HG03039 (cell line): ENCODE measurements around the gene BLMH.

Experiments
- ATAC-seq: cut with Tn5 transposase; IDR thresholded peaks from one replicate; pipeline ENCODE4 v1.9.1; 2021; ENCODE audit warnings: mild to moderate bottlenecking, moderate library complexity; ENCODE audit not compliant: unreplicated experiment

Gene BLMH

DNA sequence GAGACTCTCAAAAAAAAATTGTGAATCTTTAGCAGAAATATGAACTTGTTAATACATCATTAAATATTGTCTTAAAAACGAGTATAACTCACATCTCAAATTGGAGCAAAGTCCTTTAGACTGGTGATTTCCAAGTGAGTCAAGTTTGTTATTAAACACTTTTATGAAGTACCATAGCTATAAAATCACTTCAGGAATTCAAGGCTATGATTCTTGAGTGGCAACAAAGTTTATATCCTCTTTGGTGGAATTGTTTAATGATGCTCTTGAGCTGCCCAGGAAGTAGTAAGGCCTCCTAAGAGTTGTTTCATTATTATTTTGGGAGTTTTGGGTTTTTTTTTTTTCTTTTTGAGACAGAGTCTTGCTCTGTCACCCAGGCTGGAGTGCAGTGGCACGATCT is 16.7 kb upstream of the BLMH start:
- ATAC-seq = no peak

DNA sequence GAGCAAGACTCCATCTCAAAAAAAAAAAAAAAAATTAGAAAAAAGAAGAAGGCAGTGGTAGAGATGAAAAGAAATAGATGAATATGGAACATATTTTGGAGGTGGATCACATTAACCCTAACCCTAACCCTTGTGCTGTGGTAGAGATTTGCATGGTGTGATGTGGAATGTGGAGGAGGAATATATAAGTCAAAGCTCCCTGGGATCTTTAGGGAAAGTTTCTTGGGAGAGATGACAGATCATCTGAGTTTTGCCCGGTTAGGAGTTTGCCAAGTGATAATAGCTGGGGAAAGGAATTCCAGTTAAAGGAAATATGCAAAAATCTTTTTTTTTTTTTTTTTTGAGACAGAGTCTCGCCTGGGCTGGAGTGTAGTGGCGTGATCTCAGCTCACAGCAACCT is 13.0 kb upstream of the BLMH start:
- ATAC-seq = no peak

DNA sequence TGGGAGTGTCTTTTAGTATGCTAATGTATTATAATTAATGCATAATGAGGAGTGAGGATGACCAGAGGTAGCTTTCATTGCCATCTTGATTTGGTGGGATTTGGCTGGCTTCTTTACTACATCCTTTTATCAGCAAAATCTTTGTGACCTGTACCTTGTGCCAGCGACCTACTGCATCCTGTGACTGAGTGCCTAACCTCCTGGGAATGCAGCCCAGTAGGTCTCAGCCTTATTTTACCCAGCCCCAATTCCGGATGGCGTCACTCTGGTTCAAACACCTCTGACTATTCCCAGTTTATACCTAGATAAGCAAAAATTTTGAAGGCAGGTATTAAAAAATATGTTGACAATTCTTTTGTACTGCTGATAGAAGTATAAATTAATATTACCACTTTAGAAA is 10.5 kb upstream of the BLMH start:
- no peak for ATAC-seq

DNA sequence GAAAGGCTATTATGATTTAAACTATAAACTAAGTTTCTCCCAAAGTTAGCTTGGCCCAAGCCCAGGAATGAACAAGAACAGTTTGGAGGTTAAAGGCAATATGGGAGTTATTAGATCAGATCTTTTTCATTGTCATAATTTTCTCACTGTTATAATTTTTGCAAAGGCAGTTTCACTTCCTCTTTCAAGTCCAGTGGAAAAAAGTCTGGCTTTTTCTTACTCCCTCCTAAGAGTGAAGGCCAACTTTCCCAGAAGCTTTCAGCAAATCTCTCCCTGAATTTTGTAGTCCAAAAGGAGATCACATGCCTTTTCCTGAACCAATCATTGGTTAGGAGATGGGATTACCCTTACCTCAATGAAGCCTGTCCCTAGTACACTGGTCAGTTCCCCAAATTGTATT is 9.1 kb upstream of the BLMH start:
- ATAC-seq = no peak

DNA sequence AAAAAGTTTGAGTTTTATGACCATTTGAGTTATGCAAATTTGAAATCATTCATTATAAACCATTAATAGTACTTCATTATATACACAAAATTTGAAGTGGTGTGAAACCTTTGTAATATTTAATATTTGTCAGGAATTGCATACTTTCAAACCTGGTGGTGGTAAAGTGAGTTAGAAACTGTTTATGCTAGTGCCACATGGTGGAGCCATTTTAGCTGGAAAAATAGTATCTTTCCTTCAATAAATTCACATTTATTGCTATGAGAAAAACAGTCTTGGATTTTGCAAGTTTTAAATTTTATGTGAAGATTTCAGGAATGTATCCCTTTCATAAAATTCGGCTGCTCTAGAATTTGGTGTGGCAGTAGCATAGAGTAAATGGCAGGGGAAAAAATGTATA is 7.3 kb upstream of the BLMH start:
- ATAC-seq = no peak

DNA sequence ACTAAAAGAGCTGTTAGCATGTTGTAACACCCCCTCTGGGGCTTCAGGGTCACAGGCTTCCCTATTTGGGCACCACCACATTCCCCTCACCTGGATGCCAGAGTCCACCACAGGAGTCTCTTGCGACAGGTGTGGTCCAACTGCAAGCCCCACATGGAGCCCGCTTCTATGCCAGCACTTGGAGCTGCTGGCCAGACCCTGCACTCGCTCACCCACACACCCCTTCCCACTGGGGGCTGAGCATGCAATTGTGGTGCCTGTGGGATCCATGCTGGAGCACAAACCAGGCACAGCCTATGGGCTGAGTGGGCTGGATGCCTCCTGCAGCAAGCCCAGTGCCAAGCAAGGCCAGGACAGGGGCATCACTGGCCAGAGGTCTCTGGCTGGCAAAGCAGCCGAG is 6.0 kb upstream of the BLMH start:
- no peak for ATAC-seq

DNA sequence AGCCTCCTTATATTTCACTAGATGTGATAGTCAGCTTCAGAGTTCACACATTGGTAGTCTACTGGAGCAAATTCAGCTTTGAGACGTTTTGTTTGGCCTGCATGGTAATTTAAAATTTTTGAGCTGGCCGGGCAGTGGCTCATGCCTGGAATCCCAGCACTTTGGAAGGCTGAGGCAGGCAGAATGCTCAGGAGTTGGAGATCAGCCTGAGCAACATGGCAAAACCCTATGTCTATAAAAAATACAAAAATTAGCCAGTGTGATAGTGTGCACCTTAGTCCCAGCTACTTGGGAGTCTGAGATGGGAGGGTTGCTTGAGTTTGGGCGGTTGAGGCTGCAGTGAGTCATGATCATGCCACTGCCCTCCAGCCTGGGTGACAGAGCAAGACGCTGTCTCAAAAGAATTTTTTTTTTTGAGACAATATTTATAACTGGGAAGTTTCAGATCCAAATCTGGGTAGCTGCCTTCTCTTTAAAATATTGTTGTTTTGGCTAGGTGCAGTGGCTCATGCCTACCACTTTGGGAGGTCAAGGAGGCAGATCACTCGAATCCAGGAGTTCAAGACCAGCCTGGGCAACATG is 4.8 kb upstream of the BLMH start:
- ATAC-seq = no peak

DNA sequence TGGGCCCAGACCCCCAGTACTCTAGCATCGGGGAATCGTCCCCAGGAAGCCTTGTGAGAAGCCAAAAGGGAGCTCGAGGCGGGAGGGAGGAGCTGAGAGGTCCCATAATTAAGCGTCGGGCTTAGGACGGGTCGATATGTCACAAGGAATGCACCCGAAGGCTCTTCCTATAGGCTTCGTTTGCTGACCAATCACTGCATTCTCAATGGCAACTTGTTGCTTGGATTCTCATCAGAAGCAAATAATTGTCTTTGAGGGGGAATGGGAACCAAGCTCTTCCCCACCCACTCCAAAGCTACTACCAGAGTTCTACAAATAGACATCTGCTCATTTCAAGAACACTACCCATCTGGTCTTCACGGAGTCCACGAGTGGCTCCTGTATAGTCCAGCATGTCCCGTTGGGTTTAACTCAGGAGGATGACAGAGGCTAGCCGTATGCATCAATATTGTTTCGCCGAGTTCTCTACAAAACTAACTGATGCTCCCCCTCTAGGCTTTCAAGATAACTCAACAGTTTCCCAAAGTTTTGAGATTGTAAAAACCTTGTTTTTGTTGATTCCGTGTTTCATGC is 628 bp upstream of the BLMH start:
- no peak for ATAC-seq

DNA sequence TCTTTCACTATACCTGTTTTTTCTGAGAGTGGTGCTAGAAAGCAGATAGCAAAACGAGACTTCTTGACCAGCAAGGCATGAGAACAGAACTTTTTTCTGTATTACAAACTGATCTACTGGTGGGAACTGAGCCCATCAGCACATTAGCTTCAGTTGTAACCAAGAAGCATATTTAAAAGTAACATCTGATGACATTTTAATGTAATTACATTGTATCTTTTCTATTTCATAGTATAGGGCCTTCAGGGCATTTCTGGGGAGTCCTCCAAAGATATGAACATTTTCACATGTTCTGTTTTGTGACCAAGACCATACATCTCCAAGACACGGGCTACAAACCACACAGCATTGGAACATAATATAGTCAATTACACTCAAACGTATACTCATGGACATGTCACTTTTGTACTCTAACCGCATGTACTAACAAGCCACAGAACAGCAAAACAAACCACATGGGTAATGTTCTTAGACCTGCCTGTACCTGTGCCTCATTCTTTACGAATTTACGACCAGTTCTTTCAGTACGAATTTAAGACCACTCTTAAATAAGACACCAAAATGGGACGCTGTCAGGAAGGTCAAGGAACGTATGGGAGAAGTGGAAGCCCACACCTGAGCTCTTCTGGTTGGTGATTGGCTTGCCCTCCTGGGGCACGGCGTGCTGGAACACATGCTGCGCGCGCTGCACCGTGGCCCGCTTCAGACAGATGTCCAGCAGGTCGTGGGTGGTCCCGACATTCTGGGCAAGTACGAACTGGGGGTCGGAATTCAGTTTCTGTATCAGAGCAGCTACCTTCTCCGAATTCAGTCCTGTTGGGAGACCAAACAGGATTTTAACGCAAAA is 825 bp downstream of the BLMH start:
- no peak for ATAC-seq

DNA sequence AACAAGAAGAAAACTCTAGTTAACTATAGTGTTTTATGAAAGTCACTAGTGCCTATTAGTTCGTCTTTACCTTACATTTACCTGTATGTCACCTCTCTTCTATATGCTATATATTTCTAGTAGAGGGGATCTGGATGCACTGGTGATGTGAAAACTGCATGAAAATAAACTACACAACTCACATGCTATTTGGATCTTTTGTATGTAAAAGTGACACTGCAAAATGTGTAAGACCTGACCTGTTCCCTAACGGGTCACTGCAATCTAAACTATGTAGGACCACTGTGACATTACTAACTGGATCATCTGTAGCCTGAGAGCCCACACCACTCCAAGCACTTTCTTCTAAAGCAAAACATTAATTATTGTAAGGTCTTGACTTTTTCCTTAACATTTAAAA is 1.7 kb downstream of the BLMH start:
- no peak for ATAC-seq

DNA sequence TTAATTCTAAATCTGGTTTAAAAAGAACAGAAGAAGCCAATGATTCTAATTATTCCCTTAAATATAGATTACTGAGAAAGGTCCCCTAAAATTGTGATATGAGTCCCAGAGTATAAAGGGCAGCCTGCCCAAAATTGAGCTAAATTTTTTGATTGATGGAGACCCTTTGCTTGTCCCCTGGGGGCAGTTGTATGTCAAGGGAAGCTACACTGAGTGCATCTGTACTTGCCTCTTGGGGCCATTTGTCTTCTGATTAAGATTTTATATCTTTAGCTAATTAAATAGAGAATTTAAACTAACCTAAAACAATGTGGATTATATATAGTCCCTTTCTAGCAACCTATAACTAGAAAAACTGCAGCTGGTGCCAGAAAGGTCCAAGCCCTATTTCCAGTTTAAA is 12.6 kb downstream of the BLMH start:
- no peak for ATAC-seq

DNA sequence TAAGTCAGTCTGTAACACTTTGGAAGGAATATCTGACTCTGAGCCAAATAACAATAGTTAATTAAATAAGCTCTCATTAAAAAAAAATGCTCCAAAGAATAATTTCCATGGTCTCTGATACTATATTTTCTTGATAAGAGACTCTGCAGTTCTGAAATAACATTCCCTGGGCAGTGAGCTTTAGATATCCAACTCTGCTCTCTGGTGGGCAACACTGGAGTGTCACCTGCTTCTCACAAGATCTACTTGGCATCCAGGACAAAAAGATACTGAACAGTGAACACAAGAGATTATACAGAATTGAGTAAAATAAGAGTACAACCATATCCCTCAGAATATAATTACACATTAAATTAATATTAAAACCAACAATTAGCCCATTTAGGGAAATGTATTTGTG is 13.7 kb downstream of the BLMH start:
- no peak for ATAC-seq

DNA sequence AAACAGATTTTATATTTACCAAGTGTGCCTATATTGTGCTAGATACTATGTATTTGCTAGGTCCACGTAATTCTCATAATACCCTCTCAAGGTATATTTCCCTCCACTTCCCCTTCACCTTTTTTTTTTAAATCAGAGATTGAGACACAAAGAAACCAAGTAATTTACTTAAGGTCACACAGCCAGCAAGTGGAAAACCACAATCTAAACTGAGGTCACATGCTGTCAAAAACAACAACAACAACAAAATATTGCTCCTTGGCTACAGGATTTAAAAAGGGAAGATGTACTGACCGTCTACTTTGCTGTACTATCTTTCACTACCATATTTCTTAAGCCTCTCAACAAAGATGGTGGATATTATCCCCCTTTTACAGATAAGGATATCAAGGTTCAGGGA is 15.8 kb downstream of the BLMH start:
- no peak for ATAC-seq

DNA sequence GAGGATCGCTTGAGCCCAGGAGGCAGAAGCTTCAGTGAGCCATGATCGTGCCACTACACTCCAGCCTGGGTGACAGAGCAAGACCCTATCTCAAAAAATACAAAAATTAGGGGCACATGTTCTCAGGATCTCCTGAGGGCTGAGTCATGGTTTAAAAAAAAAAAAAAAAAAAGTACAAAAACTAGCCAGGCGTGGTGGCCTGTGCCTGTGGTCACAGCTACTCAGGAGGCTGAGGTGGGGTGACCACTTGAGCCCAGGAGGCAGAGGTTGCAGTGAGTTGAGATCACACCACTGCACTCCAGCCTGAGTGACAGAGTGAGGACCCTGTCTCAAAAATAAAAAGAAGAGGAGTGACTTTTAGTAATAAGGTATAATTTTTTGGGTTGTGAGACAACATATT is 16.9 kb downstream of the BLMH start:
- no peak for ATAC-seq

DNA sequence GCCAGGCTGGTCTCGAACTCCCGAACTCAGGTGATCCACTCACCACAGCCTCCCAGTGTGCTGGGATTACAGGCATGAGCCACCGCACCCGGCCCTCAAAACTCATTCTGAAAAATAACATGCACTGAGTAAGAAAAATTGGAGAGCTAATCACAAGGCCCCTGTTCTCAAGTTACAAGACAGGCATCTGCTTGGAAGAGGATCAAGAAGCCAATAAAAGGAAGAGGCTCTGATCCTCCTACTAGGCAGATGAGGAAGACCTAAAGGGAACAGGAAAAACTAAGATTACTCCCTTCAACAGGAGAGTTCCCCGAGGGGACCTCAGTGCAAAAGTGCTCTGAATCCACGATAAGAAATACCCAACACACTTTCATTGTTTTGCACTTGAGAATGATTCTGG is 18.4 kb downstream of the BLMH start:
- ATAC-seq = no peak

DNA sequence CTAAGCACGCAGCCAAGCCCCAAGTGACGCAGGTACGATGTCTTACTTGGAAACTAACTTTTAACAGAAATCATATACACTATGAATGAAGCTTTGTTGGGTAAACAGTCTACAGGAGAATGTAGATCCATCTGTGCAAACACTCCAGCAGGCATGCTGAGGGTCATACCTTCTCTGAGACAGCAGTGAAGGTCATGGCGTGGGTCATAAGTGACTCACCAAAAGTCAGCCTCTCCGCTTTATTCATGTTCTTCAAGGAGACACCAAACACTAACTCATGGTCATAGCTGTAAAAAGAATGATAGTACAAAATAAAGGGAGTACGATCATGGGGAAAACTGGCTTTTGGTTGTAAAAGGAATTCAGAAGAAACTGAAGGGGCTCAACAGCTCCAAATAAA is 20.6 kb downstream of the BLMH start:
- no peak for ATAC-seq

DNA sequence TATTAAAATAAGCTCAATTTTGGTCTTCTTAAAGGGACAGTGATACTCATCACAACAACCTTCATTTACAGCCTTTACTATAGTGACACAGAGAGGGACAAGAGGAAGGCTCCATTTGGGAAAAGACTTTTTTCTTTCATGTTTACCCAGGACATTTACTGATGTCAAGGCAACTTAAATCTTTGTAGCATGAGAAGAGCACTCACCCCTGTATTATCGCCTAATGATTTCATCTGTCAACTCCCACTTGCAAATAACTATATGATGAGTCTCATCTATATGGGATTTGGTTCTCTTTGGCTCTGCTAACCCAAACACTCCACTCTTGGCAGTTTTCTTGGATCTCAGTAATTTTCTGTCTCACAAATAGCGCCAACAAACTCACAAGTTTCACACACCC is 24.1 kb downstream of the BLMH start:
- ATAC-seq = no peak

DNA sequence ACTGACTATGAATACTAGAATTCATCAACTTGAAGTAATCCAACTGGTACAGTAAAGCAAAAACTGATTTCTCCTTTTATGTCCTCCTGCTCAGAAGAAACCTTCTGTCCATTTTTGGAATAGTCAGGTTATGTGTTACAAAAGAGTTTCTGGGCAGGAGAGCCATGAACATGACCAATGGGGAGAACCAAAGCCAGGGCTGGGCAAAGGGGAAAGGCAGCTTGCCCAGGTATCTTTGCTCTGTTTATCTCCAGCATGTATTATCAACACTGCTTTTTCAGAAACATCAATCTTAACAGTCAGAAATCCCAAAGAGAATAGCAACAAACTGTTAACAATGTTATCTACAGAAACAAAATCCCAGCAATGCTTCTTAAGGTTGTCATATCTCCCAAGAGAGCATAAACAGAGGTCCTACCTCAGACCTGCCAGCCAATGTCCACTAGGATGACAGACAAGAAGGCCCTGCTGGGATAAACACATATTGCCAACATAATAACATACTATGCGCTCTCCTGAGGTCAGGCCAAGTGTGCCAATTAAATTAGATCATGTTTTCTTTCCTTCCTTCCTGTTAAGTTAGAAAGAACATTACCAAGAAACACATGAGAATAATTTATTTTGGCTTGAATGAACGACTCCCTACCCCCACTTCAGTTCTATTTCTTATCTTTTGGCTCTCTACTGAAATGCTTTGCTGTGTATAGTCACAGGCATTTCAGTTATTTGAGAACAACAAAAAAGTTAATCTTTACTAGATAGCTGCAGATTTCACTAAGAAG is 28.0 kb downstream of the BLMH start:
- no peak for ATAC-seq

DNA sequence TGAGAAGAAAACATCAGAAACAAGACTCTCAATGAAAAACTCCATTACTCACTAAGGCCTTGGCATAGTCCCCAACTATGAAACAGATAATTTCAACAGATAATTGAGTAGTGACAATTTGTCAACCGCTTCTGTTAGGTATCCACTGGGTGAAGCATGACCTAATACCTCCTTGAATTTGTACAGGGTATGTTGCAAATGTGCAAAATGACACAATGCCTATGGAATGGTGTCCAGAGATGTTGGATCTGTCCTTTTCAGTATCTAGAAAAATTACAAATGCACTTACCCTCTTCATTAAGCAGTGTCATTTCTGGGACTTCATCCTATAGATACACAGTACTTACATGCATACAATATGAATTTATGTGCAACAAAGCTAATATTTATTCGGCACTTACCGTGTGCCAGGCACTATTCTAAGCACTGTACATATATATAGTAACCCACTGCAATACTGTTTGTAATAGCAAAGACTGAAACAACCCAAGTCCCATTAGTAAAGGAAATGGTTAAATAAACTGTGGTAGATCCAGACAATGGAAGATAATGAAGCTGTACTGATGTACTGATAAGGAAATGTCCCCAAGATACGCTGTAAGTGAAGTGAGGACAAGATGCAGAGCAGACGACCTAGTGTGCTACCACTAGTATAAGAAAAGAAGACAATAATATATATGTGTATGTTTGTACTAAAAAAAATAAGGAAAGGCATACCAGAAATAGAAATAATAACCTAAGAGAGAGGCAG is 34.8 kb downstream of the BLMH start:
- ATAC-seq = no peak

DNA sequence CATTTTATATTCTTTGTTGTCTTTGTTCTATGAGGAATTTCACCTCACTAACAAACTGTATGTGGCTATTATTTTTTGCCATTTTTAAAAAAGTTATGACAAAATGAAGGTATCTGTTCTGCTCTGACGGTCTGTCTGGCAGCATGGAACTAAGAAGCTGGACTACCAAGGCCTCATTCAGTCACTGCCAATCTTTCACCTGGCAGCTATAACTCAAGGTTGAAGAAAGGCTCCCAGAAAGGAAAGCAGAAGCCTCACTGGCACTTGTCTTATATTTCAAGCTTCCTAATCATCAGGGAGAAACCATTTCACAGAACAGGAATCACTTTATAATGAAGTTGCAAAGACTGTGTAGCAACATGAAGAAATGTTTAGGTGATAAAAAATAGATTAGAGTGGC is 37.6 kb downstream of the BLMH start:
- no peak for ATAC-seq

DNA sequence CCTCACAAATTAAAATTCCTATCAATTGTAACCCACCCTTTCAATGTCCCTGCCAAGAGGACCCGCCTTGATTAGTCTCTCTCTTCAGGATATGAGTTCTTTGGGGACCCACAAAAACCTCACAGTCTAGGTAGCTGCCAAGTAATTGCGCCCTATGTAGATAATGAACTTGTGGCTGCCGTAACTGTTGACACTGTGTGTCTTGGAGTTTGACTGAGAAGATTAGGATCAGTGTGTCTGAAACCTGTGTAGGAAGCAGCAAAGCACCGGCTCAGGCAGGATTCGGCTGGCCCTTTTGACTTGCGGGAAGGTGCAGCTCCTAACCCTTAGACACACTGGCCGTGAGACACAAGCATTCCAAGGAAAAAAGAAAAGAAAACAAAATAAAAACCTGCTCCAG is 38.4 kb downstream of the BLMH start:
- ATAC-seq = no peak
